DMS53 (cell line): ENCODE data around the gene MOB3B.
"Not testable (repeated sequence)": the region's sequence is repeated elsewhere in the genome, so short reads cannot be mapped to it uniquely, and the experiment has no call there.

ENCODE experiments used
- DNase-seq: peaks from one replicate; lab custom pipeline; 2025; lab: John Stamatoyannopoulos, UW

Gene MOB3B

DNA sequence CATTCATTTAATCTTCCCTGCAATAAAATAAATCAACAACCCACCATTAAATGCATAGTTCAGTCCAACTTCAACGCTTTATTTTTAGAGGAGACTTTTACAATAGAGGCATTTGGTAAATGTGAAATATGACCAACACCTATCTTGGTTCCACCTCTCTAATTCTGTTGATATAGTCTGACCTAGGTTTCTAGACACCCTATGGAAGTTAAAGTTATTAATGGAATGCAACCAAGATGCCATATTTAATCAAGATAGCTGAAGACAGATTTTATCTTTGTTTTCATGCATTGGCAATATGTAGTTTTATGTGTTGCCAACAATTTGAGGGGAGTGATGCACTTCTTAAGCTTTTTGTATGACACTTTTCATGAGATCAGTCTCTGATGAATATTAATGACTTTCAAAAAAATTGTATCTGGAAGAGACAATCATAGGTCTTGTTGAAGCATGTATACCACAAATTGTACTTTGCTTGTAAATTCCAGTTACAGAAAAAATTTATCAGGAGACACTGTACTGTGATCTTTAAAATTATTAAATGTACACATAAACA, 107.3 kb downstream of the MOB3B start:
- no peak for DNase-seq

DNA sequence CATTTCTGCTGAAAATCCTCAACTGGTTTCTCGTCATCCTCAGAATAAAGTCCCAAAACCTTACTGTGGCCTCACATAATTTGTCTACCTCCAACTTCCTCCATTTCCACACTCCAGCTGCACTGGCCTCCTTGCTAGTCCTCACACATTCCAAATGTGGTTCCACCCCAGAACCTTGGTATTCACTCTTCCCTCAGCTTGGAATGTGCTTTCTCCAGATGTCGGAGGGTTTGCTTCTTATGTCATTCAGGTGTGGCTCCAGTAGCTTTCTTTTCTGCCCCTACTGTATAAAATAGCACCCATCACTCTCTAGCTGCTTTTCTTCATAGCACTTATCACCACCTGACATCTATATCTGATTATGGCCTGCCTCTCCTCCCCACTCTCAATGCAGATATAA, 108.0 kb downstream of the MOB3B start:
- no peak for DNase-seq

DNA sequence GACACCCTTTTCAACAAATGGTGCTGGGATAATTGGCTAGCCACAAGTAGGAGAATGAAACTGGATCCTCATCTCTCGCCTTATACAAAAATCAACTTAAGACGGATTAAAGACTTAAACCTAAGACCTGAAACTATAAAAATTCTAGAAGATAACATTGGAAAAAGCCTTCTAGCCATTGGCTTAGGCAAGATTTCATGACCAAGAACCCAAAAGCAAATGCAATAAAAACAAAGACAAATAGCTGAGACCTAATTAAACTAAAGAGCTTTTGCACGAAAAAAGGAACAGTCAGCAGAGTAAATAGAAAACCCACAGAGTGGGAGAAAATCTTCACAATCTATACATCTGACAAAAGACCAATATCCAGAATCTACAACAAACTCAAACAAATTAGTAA, 110.1 kb downstream of the MOB3B start:
- DNase-seq: not testable (repeated sequence)

DNA sequence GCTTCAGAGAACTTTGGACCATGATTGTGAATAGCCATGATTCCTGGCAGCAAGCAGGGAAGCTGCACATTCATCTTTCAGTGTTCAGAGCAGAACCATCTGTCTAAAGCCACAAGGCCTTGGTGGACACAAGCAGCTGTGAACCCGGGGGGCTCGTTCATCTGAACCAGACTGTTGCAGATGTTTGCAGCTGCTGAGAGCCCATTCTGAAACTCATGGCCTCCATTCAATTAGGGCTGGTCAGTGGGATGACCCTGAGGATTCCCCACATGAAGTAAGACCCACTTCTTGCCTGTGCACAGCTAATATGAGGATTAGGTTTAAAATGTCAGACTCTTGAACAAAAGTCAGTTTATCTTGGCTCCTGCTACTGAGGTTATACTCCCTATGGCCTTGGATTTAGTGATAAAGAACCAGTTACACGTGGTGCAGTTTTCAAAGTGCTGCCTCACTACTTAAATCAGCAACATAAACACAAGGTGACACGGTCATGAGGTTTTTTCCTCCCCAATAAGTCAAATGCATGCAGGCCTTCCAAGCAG, 115.3 kb downstream of the MOB3B start:
- no peak for DNase-seq

DNA sequence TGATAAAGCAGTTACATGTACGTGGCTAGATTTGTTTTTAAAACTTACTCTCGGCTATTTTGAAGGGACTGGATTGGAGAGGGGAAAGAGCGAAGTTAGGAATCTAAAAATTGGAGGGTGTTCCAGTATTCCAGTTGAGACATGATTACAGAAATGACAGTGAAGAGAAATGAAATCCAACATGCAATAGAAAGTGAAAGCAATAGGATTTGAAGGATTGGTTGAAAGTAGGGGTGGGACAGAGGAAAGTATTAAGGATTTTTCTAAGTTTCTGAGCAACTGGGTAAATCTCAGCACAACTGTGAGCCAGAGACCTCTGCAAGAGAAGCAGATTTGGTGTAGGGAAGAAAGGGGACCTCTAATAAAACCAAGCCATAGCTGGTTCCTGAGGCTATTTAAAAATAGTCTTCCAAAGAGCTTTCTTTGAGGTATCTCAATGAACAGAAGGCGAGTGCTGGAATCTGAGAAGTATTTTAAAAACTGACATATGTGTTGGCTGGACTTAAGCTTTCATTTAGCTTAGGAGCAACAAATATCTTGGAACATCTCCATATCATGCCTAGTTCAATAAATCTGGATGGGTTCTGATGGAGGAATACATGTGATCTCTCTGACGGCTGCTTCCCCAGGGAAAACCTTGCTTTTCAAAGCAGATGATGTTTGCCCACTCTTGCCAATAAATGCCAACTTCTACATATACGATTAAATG, 115.9 kb downstream of the MOB3B start:
- no peak for DNase-seq

DNA sequence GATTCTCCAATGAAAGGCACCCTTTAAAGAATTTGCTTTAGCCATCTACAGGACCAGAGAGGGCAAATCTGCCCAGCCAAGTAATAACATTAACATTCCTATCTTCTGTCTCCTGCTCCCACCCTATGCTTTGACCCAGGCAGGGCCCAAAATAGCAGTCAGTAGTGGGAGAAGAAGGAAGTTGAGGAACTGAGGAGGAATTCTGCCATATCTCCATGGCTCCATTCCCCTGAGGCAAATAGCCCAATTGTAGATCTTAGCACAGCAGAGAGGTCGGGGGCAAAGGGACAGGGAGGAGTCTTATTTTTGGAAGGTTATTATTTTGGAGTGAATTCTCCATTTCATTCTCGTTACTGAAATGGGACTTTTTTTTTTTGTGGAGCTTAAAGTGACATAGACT, 116.7 kb downstream of the MOB3B start:
- DNase-seq: no peak

DNA sequence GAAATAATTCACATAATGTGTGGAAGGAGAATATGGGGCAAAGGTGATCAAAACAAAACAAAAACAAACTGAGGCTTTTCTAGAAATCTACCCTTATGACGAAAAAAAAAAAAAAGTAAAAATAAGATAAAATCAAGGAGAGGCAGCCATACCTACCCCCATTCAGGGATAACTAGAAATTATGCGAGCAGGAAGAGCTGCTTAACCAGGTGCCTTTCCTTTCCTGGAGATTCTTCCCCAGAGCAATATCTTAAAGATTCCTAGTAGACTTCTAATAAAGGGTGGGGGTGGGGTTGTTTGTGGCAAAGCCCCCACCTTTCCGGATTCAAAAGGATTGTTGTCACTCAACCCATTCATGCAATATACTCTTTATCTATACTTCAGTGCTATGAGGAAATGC, 117.5 kb downstream of the MOB3B start:
- no peak for DNase-seq

DNA sequence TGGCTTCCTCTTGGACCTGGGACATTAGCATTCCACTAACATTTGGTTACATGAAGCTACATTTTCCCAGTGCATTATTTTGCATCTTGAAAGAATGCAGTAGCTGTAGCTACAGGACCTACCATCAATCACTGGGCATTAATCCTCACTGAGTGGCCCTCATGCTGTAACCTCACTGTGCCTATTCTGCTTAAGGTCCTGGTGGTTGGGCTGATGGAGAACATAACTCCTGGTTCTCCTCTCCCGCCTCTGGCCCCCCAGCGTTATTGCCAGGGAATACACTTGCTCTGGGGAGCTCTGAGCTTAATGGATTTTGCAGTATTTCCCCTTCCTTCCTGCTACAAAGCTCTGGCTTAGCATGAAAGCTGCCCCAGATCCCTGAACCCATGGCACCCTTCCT, 121.1 kb downstream of the MOB3B start:
- no peak for DNase-seq

GRCh38 chr9:27408001-27408400, 121.6 kb downstream of the MOB3B start:
- no peak for DNase-seq

GRCh38 chr9:27407491-27407890, 122.1 kb downstream of the MOB3B start:
- DNase-seq: no peak

- no peak for DNase-seq
Observed at GRCh38 chr9:27404661-27405060, 125.0 kb downstream of the MOB3B start.

GRCh38 chr9:27402626-27403025, 127.0 kb downstream of the MOB3B start:
- no peak for DNase-seq

DNA sequence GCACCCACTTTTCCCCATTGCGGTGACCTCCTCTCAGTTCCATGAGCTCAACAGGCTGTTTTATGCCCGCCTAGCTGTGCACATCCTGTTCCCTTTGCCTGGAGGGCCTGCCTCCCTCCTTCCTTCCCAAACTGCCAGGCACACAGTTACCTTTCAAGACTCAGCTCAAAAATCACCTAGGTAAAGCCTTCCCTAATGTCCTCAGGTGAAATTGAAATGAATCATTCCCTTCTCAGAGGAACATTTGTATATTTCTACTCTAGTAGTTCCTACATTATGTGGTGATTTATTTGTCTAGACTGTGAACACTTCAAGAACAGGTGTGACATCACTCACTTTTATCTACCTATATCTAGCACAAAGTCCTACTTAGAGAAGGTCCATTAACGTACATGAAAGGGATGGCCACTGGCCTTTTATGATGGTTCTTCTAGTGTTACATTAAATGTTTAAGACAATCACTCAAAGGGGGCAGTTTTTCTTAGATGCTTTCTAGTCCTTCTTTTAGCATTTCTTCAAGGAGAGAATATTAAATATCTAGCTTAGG, 129.2 kb downstream of the MOB3B start:
- DNase-seq: peak; percentile 14

GRCh38 chr9:27398982-27399653, 130.5 kb downstream of the MOB3B start:
- DNase-seq: no peak

- no peak for DNase-seq
Observed at GRCh38 chr9:27396495-27396894, 133.1 kb downstream of the MOB3B start.

DNA sequence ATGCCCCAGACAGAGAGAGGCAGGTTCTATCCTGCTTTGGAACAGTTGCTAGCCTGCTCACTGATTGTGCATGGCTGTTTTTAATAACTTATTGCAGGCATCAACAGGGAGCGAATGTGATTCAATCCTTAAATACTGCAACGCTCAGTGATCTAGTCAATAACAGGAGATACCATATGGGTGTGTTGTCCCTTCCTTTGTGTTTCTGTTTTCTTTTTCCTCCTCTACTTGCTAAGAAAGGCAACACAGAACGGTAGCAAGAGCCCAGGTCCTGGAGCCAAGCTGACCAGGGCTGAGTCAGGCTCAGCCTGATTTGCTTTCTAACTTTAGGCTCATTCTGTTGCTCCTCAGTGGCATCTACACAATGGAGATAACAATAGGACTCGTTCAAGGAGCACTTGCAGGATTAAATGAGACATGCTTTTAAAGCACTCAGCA, 134.1 kb downstream of the MOB3B start:
- peak; percentile 3 for DNase-seq

- DNase-seq: no peak
Observed at GRCh38 chr9:27394826-27395201, 134.8 kb downstream of the MOB3B start.

- DNase-seq: no peak
Observed at GRCh38 chr9:27394154-27394825, 135.3 kb downstream of the MOB3B start.

- DNase-seq: peak; percentile 13
Observed at GRCh38 chr9:27393054-27393846, 136.4 kb downstream of the MOB3B start.

DNA sequence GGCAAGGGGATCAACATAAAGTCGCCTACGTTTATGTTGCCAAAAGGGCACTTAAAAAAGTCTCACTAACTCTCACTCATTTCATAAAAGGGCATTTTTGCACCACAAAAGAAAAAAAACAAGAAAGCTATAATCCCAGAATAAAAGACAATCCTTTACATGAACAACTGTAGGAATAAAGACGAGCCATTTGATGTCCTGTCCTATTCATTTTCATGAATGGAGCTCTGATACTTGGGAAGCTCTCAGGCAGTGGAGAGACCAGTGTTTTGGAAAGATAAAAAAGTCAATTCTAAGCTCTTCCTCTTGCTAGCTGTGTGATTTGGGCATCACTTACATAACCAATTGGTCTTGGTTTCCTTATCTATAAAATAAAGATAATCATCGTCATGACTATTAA, 137.2 kb downstream of the MOB3B start:
- no peak for DNase-seq

GRCh38 chr9:27391040-27391895, 138.3 kb downstream of the MOB3B start:
- DNase-seq: no peak
